Sigmoid colon (tissue), 7 donors: ENCODE results near the gene MYH9. TPM values are rescaled to one million over a fixed set of nuclear protein-coding genes. Genes with fewer than 3 reads are reported as not detected.

ENCODE experiments used
- DNase-seq: peaks from one replicate; pipeline ENCODE4 v3.0.0-alpha.2; 2019
- H3K27ac ChIP-seq, 4 donors: fragments of 200-600 bp; sonication (generic); one replicate each; pipeline ENCODE4 v1.5.1; 2016 to 2019; ENCODE audit warnings: mild to moderate bottlenecking in 1 of 4
- H3K27me3 ChIP-seq, 3 donors: fragments of 200-600 bp; sonication (generic); one replicate each; pipeline ENCODE4 v1.5.1; 2019; ENCODE audit warnings: mild to moderate bottlenecking in 1 of 3
- H3K36me3 ChIP-seq, 4 donors: fragments of 200-600 bp; sonication (generic); one replicate each; pipeline ENCODE4 v1.5.1; 2016 to 2019
- H3K4me1 ChIP-seq, 4 donors: fragments of 200-600 bp; sonication (generic); one replicate each; pipeline ENCODE4 v1.5.1; 2017 to 2019
- H3K4me3 ChIP-seq, 4 donors: fragments of 200-600 bp; sonication (generic); one replicate each; pipeline ENCODE4 v1.5.1; 2017 to 2019; ENCODE audit warnings: mild to moderate bottlenecking in 2 of 4, moderate library complexity in 1 of 4
- H3K9me3 ChIP-seq, 4 donors: fragments of 200-600 bp in 3 of 4; sonication (generic) in 3 of 4; one replicate each; pipeline versions ENCODE4 v1.5.1 to v1.6.1; 2013 to 2019
- CTCF ChIP-seq, 4 experiments: fragments of 450-650 bp in 3 of 4; fragments of 200-600 bp in 1 of 4; IDR thresholded peaks; one replicate each; pipeline ENCODE4 v1.5.1; 2016 to 2019; ENCODE audit warnings: antibody characterized with exemption in 4 of 4, mild to moderate bottlenecking in 3 of 4, moderate library complexity in 2 of 4
- EP300 ChIP-seq, 4 donors: sonication (generic); formaldehyde crosslinking; IDR thresholded peaks; one replicate each; pipeline ENCODE4 v1.6.1; 2017; ENCODE audit warnings: antibody characterized with exemption in 4 of 4
- POLR2A ChIP-seq, 2 donors: fragments of 450-650 bp; IDR thresholded peaks; one replicate each; pipeline ENCODE4 v1.6.1; 2016; ENCODE audit warnings: antibody characterized with exemption in 2 of 2, mild to moderate bottlenecking in 2 of 2, moderate library complexity in 2 of 2
- POLR2AphosphoS5 ChIP-seq, 4 donors: sonication (generic); formaldehyde crosslinking; IDR thresholded peaks; one replicate each; pipeline ENCODE4 v1.6.1; 2017; ENCODE audit warnings: antibody characterized with exemption in 4 of 4
- WGBS, 2 donors: extraction: QIAGEN DNeasy Blood & Tissue Kit; methylation state at CpG; one replicate each; pipeline ENCODE4 v1.1.7; 2013; 5-methylcytosine and 5-hydroxymethylcytosine counted together
- intact Hi-C: fragments of 100-400 bp; cut with DNase I; formaldehyde crosslinking; loops from one replicate; pipeline ENCODE4 v1.15.1; 2023
- polyA plus RNA-seq, 3 donors: library from polyadenylated mRNA; stranded (reverse); fragments of 200-250 nt; gene quantifications; one replicate each; pipeline ENCODE4 v1.2.3, GENCODE V29; 2013
- total RNA-seq, 4 donors: library from RNA; depleted of rRNA; stranded (reverse); fragments of >200 nt; gene quantifications; one replicate each; pipeline ENCODE4 v1.1.0, GENCODE V29; 2016
- donor health status: healthy with polysubstance abuse.
- donor health status: Bipolar disorder and iron deficiency.
- donor health status: healthy.

Gene MYH9
- total and polyA plus RNA-seq, 7 donors = 63.7 to 307 (median 182) TPM

DNA sequence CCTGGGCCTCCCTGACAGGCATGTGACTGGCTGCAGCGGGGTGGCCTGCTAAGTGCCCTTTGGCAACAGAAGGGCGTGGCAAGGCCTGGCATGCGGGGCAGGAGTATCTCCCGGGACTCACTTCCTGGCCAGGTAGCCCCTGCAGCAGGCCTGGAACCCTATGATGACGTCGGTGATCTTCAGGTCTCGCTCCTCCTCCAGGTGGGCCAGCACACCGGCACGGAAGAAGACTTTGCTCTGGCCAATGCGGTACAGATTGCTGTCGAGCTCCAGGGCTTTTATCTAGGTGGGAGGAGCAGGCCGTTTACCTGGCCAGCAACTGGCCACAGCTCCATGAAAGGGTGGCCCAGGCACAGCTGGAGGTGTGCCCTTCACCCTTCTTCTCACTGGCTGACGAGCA, 83.9 kb downstream of the MYH9 start:
- intact Hi-C loops = loop anchor here (1.0 kb wide), 1 partner anchor 167 kb away; no protein-coding TSS in a partner anchor
- Histone ChIP-seq H3K9me3 (no peaks in the 10 kb centered on the region), H3K36me3 (peaks cover 64 to 100% (median 94%) of the 10 kb centered on the region in 4 donors), H3K27ac (peak overlapping the region; percentile 77 to 100 (median 89)), H3K4me1 (peaks cover 0 to 76% (median 69%) of the 10 kb centered on the region in 4 donors), H3K4me3 (no peak overlapping the region), H3K27me3 (no peaks in the 10 kb centered on the region)
- no peak for DNase-seq
- WGBS, 2 donors = 20 to 69% methylated on average over 13 of the region's 13 CpGs
- TF ChIP-seq CTCF (IDR thresholded peaks at IDR 0.05) = no peak
- TF ChIP-seq POLR2AphosphoS5 (IDR thresholded peaks at IDR 0.05) = peak in 3 of 4 donors; percentile 7 to 20 (median 16)
- no peak for TF ChIP-seq POLR2A (IDR thresholded peaks at IDR 0.05)
- TF ChIP-seq EP300 (IDR thresholded peaks at IDR 0.05) = no peak

DNA sequence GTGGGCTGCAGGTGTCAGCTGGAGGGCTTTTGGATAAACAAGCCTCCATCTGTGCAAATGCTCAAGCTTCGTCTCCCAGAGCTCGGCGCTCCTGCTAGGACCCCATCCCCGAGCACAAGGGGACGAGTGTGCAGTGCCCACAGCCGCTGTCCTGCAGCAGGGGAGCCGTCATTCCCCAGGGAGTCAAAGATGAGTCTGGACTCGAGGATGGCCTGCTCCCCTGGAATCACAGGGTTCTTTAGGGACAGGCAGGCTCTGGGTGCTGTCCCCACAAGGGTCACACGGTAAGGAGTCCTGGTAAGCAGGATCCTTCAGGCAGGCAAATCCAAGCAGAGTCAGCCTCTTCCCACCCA, 84.7 kb downstream of the MYH9 start:
- peak overlapping the region; percentile 77 to 100 (median 89) for H3K27ac ChIP-seq
- no peaks in the 10 kb centered on the region for H3K27me3 ChIP-seq
- peaks cover 63 to 100% (median 94%) of the 10 kb centered on the region in 4 donors for H3K36me3 ChIP-seq
- peaks cover 0 to 74% (median 65%) of the 10 kb centered on the region in 4 donors for H3K4me1 ChIP-seq
- TF ChIP-seq POLR2A (IDR thresholded peaks at IDR 0.05) = no peak
- TF ChIP-seq CTCF (IDR thresholded peaks at IDR 0.05) = no peak
- TF ChIP-seq POLR2AphosphoS5 (IDR thresholded peaks at IDR 0.05) = no peak
- H3K9me3 ChIP-seq = no peaks in the 10 kb centered on the region
- 80 to 81% methylated on average over 9 of the region's 9 CpGs for WGBS, 2 donors
- intact Hi-C loops = no loop called here
- no peak for DNase-seq
- H3K4me3 ChIP-seq = no peak overlapping the region

- no peak for DNase-seq
- Histone ChIP-seq H3K36me3 (peaks cover 65 to 100% (median 94%) of the 10 kb centered on the region in 4 donors), H3K27ac (peak overlapping the region; percentile 77 to 100 (median 89)), H3K27me3 (no peaks in the 10 kb centered on the region), H3K9me3 (no peaks in the 10 kb centered on the region), H3K4me1 (peaks cover 0 to 70% (median 63%) of the 10 kb centered on the region in 4 donors), H3K4me3 (no peak overlapping the region)
- intact Hi-C loops = no loop called here
- TF ChIP-seq EP300 (IDR thresholded peaks at IDR 0.05) (no peak), POLR2AphosphoS5 (IDR thresholded peaks at IDR 0.05) (peak in 3 of 4 donors; percentile 31 to 66 (median 49))
- WGBS, 2 donors = 89 to 92% methylated on average over 17 of the region's 17 CpGs
These were observed 85.2 kb downstream of the MYH9 start for GRCh38 chr22:36302439-36303114.

DNA sequence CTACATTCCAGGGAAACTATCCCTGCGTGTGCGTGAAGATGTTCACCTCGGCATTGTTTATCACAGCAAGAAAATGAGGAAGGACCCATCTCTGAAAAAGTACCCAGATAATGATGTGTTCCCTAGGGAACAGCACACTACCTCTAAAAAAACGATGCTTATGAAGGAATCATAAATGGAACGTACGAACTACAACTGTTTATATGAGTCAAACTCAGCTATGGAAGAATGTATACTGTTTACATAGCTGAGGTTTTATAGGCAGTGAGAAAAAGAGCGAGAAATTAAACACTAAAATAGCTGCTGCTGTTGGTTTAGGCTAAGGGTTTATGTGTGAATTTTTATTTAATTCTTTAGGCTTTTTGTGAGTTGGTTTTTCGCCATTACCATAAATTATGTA, 85.9 kb downstream of the MYH9 start:
- 45 to 67% methylated on average over 8 of the region's 8 CpGs for WGBS, 2 donors
- Histone ChIP-seq H3K36me3 (peaks cover 72 to 100% (median 94%) of the 10 kb centered on the region in 4 donors), H3K4me1 (peaks cover 0 to 65% (median 62%) of the 10 kb centered on the region in 4 donors), H3K27me3 (no peaks in the 10 kb centered on the region), H3K4me3 (no peak overlapping the region), H3K9me3 (no peaks in the 10 kb centered on the region), H3K27ac (peak overlapping the region; percentile 77 to 100 (median 89))
- TF ChIP-seq POLR2A (IDR thresholded peaks at IDR 0.05) (no peak), POLR2AphosphoS5 (IDR thresholded peaks at IDR 0.05) (peak; percentile 35 to 85 (median 72)), CTCF (IDR thresholded peaks at IDR 0.05) (no peak), EP300 (IDR thresholded peaks at IDR 0.05) (peak in 2 of 4 donors; percentile 91 to 94)
- intact Hi-C loops = loop anchor here (1.0 kb wide), 1 partner anchor 168 kb away; no protein-coding TSS in a partner anchor
- no peak for DNase-seq

GRCh38 chr22:36301384-36301828, 86.4 kb downstream of the MYH9 start:
- H3K36me3 ChIP-seq = peaks cover 74 to 100% (median 95%) of the 10 kb centered on the region in 4 donors
- H3K4me1 ChIP-seq = peaks cover 0 to 61% (median 59%) of the 10 kb centered on the region in 4 donors
- no peaks in the 10 kb centered on the region for H3K27me3 ChIP-seq
- H3K9me3 ChIP-seq = no peaks in the 10 kb centered on the region
- 25 to 28% methylated on average over 13 of the region's 13 CpGs for WGBS, 2 donors
- TF ChIP-seq CTCF (IDR thresholded peaks at IDR 0.05) (peak; percentile 89 to 96 (median 94)), POLR2AphosphoS5 (IDR thresholded peaks at IDR 0.05) (peak in 1 of 4 donors; percentile 22), EP300 (IDR thresholded peaks at IDR 0.05) (no peak), POLR2A (IDR thresholded peaks at IDR 0.05) (no peak)
- peak; percentile 92 for DNase-seq
- intact Hi-C loops = loop anchor here (1.0 kb wide), 1 partner anchor 169 kb away; no protein-coding TSS in a partner anchor
- no peak overlapping the region for H3K4me3 ChIP-seq
- peak overlapping the region; percentile 77 to 100 (median 89) for H3K27ac ChIP-seq
